ES-I3 (cell line): ENCODE results near the gene EEF1AKMT2.

ENCODE experiments used
- H3K36me3 ChIP-seq: 2 replicates; pipeline ENCODE4 v1.6.1; 2013; ENCODE audit warnings: mild to moderate bottlenecking, low read length, control low read depth, moderate library complexity; ENCODE audit not compliant: insufficient read depth
- H3K4me1 ChIP-seq: 2 replicates; pipeline ENCODE4 v1.6.1; 2013; ENCODE audit warnings: mild to moderate bottlenecking, control low read depth, low read length; ENCODE audit not compliant: insufficient read depth
- H3K9ac ChIP-seq: 2 replicates; pipeline ENCODE4 v1.6.1; 2013; ENCODE audit warnings: low read depth, mild to moderate bottlenecking, low read length, moderate library complexity
- H3K9me3 ChIP-seq: 2 replicates; pipeline ENCODE4 v1.6.1; 2013; ENCODE audit warnings: mild to moderate bottlenecking, low read length, moderate library complexity; ENCODE audit not compliant: control insufficient read depth, insufficient read depth

EEF1AKMT2 gene

GRCh38 chr10:124745673-124746072, 46.0 kb downstream of the EEF1AKMT2 start:
- no peaks in the 10 kb centered on the region for H3K36me3 ChIP-seq
- H3K9ac ChIP-seq = no peak overlapping the region
- H3K9me3 ChIP-seq = no peaks in the 10 kb centered on the region
- peaks cover 24% of the 10 kb centered on the region for H3K4me1 ChIP-seq

DNA sequence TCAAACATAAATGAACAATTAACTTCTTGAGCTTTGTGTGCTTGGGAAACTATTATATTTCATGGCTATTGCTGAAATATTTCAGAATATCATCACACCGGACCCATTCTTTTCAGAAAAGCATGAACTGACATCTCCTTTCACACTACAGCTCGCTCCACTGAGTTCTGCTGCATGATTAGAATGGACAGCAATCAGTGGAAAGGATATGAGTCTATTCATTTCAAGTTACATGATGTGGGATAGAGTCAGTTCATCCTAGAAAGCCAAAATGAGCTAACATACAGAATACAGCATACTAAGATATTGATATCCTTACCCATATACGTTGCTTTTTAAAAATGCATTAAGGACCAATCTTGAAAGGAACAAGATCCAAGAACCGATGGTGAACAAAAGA, 46.4 kb downstream of the EEF1AKMT2 start:
- no peak overlapping the region for H3K9ac ChIP-seq
- peaks cover 29% of the 10 kb centered on the region for H3K4me1 ChIP-seq
- no peaks in the 10 kb centered on the region for H3K36me3 ChIP-seq
- no peaks in the 10 kb centered on the region for H3K9me3 ChIP-seq

DNA sequence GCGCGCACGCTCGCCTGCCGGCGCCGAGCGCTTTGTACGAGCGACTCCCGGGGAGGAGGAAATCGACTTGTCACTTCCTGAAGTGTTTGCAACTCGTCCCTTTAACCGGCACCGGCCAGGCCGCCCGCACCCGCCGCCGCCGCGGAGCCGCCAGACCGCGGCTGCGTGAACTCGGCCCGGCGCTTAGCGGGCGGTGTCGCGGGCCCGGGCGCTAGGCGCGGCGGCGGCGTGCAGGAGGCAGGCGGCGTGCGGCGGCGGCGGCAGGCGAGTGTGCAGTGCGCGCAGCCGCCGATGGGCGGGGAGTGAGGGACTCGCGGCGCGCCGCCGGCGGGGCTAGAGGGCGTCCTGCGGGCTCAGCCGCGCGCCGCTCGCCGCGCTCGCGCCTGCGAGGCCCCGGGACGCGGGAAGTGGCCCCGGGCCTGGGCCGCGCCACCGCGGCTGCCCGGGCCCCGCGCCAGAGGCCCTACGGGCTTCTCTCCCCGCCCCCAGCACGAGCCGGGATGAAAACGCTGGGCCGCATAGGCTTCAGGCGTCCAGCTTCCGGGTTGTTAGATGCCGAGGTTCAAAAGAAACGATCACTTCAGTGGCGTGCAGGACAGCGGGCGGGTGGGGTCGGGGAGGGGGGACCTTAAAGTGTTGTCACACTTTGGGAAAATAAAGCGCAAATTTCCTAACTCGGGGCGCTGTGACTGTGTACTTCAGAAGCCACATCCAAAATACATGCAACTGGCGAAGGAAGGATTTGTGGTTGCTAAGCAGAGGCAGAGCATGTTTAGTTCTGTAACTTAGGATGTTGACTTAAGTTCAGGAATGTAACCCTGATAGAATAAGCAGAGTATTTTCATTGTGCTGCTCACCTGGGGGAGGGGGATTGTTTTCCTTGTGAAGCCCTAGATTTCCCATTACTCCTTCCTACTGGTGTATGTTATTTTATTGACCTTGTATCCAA, 47.3 kb downstream of the EEF1AKMT2 start, which contains the start of gene FAM53B:
TSS of gene FAM53B (minus strand) at position 277 of the 949 bp plus-strand sequence. CDS start 37,665 bp downstream, outside the sequence.
- Histone ChIP-seq H3K9me3 (no peaks in the 10 kb centered on the region), H3K4me1 (peaks cover 37% of the 10 kb centered on the region), H3K9ac (peak within 1 kb of the TSS; percentile 65; the same call in 1 of the 2 replicates), H3K36me3 (no peaks in the 10 kb centered on the region)

DNA sequence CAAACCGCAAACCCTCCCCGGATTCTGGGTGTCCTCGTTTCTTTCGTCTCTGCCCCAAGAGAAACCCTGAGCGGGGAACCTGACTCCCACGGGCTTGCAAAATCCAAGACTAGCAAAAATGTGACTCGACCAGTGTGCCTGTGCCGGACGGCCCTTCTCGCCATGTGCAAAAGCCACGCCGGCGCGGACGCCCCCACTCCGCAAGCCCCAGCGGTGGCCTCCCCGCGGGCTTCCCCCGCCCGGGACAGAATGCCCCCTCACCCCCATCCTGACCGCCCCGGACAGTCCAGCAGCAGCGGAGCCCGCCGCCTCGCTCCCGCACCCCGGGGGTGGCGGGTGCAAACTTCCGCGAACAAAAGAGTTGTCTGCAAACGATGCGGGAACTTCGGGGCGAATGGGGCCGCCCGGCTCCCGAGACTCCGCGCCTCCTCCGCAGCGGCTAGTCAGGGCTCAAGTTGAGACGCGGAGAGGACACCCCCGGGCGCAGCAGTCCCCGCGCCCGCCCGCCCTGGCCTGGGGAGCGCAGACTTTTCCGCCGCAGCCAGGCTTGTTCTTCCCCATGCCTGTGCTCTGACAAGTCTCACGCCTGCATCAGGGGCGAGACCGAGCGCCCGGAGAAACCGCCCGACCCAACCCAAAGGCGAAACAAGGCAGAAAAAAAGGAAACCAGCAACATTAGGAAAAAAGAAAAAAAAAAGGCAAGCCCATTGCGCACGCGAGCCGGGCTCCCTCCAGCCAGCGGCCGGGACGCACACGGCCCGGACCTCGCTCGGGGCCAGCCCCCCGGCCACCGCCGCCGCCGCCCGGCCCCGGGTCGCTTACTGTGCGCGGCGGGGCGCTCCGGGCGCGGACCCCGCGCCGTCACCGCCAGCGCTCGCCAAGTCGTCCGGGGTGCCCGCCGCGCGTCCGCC, 48.2 kb downstream of the EEF1AKMT2 start:
- H3K9me3 ChIP-seq = no peaks in the 10 kb centered on the region
- peaks cover 47% of the 10 kb centered on the region for H3K4me1 ChIP-seq
- peak overlapping the region; percentile 65; the same call in 1 of the 2 replicates for H3K9ac ChIP-seq
- H3K36me3 ChIP-seq = no peaks in the 10 kb centered on the region

DNA sequence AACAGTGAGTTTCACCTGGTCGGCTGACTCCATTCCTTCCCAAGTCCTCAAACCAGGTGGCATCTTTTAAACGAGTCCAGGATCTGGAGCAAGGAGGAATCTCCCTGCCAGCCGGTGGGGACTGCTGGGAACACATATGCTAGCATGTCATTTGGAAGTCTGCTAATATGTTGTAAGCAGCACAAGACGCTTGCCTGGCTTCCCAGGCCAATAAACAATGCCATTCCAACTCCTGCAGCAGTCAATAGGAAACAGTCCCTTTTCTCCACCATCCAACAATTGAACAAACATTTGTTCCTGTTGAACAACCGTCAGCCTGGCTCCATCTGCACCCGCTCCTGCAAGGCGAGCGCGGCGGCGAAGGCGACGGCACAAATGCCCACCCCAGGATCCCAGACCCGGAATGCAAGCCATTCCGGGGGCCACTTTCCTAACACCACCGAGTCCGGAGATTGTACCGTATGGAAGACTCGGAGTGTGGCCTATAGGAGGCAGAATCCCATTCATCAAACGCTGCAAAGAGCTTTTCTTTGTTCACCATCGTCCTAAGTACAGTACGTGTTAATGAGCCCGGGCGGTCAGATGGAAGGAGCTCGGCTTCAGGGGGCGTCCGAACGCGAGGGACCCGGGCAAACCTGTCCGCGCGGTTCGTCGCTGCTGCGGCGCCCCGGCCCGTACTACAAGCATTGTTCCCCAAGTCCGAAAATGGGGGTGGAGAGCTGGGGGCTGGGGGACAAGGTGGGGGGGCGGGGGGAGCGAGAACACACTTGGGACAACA, 49.1 kb downstream of the EEF1AKMT2 start:
- H3K9me3 ChIP-seq = no peaks in the 10 kb centered on the region
- H3K4me1 ChIP-seq = peaks cover 53% of the 10 kb centered on the region
- no peaks in the 10 kb centered on the region for H3K36me3 ChIP-seq
- peak overlapping the region; percentile 65 for H3K9ac ChIP-seq

DNA sequence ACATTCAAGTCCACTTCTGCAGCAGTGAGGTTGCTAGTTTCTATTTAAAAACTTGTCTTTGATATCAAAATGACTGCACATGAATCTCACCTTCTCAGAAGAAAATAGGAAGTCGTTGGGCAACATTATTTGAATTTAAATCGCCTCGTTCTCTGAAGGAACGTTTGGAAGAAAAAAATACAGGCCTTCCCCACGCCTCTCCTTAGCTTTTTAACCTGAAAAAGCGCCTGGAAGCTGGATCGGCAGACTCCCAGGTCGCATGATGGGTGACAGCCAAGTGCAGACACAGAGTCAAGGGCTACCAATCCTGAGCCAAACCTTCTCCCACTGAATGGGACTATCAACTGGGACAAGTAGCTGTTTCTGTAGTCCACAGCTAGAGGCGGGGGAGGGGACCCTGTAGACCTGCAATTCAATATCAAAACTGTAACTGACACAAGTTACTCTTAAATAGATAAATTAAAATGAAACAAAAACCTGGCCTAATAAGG, 49.7 kb downstream of the EEF1AKMT2 start:
- Histone ChIP-seq H3K9me3 (no peaks in the 10 kb centered on the region), H3K36me3 (no peaks in the 10 kb centered on the region), H3K4me1 (peaks cover 59% of the 10 kb centered on the region), H3K9ac (peak overlapping the region; percentile 46; the same call in 1 of the 2 replicates)

DNA sequence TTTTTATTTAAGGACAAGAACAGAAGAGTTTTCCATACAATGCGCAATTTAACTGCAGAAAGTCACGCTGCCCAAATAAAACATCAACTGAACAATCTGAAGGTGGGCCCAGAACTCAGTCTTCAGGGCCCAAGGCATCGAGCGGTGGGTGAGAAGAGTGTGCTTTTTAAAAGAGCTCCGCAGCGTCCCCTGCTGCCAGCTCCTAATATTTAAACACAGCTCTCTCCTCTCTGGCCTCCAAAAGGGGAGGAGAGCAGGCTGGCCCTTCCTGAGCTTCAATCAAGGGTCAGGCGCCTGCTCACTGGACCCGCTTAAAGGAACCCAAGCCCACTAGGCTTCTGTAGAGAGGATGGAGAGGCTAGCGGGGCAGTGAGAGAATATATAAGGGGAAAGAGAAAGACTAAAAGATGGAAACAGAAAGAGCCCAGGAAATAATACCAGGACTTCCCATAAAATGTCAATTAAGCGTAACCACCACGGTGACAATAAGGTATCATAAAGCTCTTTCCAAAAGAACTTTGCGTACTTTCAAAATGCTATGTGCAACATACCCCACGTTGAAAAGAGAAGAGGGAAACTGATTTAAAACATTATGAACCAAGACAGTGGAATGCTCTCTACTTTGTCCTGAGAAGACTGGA, 50.3 kb downstream of the EEF1AKMT2 start:
- no peak overlapping the region for H3K9ac ChIP-seq
- peaks cover 65% of the 10 kb centered on the region for H3K4me1 ChIP-seq
- H3K9me3 ChIP-seq = no peaks in the 10 kb centered on the region

GRCh38 chr10:124740369-124741280, 51.1 kb downstream of the EEF1AKMT2 start:
- Histone ChIP-seq H3K4me1 (peaks cover 66% of the 10 kb centered on the region), H3K9ac (no peak overlapping the region), H3K36me3 (no peaks in the 10 kb centered on the region), H3K9me3 (no peaks in the 10 kb centered on the region)

More for the DNA sequence above, 50.3 kb downstream of the EEF1AKMT2 start:
- no peaks in the 10 kb centered on the region for H3K36me3 ChIP-seq

DNA sequence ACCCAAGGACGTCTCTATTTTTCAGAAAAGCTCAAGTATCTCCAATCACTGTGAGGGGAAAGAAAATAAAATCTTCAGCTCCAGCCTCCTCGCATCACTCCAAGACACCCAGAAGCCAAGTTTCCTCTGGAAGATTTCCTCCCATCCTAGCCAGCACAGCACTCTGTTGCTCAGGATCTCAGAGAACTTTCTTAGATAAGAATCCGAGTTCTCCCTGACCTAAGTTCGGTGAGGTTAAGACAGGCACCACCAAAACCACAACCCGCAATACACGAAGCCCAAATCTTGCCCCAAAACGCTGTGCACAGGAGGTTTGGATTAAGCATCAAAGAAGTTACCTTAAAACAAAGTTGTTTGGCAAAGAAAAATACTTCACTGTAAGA, 51.7 kb downstream of the EEF1AKMT2 start:
- Histone ChIP-seq H3K9ac (no peak overlapping the region), H3K4me1 (peaks cover 60% of the 10 kb centered on the region)

DNA sequence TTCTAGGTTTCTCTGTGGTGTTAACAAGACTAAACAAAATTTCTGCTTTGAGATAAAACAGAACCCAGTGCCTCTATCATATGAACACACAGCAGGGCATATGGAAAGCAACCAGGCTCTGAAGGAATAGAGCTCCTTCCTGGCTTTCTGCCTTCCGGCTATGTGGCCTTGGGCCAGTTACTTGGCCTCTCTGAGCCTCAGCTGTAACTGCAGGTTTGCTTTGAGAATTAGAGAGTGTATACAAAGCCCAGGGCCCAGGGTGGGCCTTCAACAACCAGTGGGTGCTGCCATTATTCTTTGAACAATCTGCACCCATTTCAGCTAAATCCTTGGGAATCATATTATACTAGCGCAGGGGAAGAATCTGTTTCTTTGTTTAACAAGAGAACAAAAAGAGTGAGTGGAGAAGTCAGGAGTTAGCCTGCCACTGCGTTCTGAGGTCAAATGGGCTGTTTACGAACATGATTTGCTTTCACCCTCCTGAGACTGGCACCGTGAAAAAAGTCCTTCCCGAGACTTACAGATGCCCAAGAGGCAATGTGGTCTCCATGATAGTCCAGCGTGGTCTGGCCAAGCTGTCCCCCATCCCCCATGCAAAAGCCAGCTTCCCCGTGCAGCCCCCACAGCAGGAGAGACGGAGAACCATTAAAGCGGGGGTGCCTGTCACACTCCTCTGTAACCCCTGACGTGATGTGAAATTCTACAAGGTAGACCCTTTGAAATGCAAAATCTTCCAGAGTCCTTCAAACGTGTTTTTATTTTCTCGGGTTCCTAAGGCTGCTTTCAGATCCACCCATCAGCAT, 52.4 kb downstream of the EEF1AKMT2 start:
- H3K36me3 ChIP-seq = no peaks in the 10 kb centered on the region
- no peak overlapping the region for H3K9ac ChIP-seq
- H3K9me3 ChIP-seq = no peaks in the 10 kb centered on the region
- H3K4me1 ChIP-seq = peaks cover 57% of the 10 kb centered on the region

More for the DNA sequence above, 51.7 kb downstream of the EEF1AKMT2 start:
- Histone ChIP-seq H3K36me3 (no peaks in the 10 kb centered on the region), H3K9me3 (no peaks in the 10 kb centered on the region)

DNA sequence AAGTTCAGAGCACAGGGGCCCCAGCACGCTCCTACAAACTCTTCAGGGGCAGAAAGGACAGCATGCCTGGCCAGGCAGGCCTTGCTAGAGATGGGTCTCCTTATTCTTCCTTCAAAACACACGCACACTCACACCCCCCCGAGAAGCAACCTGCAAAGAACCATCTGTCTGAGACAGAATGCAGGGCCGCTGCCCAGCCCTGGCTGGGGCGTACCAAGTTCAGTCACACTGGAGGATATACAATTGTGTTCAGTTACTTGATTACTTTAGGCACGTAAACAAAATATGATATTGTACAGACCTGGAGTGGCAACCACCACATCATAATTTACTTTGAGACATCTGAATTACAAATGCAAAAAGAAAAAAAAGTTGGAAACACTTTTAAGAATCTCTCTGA, 53.2 kb downstream of the EEF1AKMT2 start:
- Histone ChIP-seq H3K9ac (no peak overlapping the region), H3K9me3 (no peaks in the 10 kb centered on the region), H3K4me1 (peaks cover 57% of the 10 kb centered on the region), H3K36me3 (no peaks in the 10 kb centered on the region)

DNA sequence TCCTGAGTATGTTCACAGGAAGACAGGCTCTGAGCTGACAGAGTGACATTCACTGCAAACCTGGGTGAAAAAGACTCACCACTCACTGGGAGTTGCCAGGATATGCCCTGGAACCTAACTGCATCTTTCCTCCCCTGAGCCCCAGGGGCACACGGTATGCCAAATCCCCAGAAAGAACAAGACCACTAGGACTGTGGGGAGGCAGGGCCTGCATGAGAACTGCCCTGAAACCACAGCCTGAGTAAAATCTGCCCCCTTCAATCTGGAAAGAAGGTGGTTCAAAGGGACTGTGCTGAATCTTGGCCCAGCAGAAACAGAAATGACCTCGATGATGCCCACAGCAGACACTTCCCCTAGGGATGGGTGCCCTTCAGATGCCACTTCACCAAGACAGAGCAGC, 54.0 kb downstream of the EEF1AKMT2 start:
- H3K4me1 ChIP-seq = peaks cover 57% of the 10 kb centered on the region
- no peaks in the 10 kb centered on the region for H3K9me3 ChIP-seq
- H3K36me3 ChIP-seq = no peaks in the 10 kb centered on the region
- H3K9ac ChIP-seq = no peak overlapping the region
